ENCODE measurements around the gene PELI3.

DNA sequence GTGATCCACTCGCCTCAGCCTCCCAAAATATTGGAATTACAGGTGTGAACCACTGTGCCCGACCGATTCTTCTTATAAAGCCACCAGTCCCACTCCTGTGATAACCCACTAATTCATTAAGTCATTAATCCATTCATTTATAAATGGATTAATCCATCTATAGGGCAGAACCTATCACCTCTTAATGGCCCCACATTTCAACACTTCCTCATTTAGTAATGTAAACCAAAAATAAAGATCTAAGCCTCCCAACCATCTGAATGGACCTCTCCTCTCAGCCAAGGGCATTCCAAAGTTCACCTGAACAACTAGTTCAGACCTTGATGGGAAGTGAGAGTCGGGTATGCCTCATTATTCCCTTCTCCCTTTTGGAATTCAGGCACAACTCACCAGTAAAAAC is 18.2 kb upstream of the PELI3 start:
- TF ChIP-seq CTCF (IDR thresholded peaks at IDR 0.05) (no peak), EZH2 (IDR thresholded peaks at IDR 0.05) (no peak), EZH2phosphoT487 (IDR thresholded peaks at IDR 0.05) (no peak)
